Measurements from ENCODE around the gene PRR5L.

PRR5L gene

DNA sequence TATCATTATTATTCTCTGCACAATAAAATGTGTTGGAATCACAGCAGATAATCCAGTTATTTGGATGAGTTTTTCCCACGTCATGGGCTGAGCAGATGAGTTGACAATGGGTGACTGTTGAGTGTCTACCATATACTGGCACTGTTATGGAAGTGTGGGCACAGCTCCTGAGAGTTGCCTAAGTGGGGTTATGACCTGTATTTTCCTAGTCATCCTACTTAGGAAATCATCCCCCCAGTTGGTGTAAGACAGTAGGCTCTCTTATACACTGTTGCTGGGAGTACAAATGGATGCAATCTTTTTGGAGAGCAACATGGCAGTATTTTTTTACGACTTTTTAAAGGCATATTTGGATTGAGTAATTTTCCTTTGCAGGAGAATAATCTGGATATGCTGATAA, 147.6 kb downstream of the PRR5L start:
- POLR2A ChIA-PET: no interaction called here
- TF ChIP-seq ZNF384 (IDR thresholded peaks at IDR 0.05): no peak
- TF ChIP-seq SUZ12 (IDR thresholded peaks at IDR 0.05): no peak
- TF ChIP-seq HDGF (IDR thresholded peaks at IDR 0.05; ENCODE audit: borderline replicate concordance): no peak
- no peak for TF ChIP-seq NFRKB (IDR thresholded peaks at IDR 0.05)
- TF ChIP-seq BHLHE40 (IDR thresholded peaks at IDR 0.05; ENCODE audit: borderline replicate concordance): no peak
- no peak for TF ChIP-seq FOXA1 (IDR thresholded peaks at IDR 0.05)
- no peak for TF ChIP-seq SP1 (IDR thresholded peaks at IDR 0.05)
- TF ChIP-seq CTBP1 (IDR thresholded peaks at IDR 0.05; ENCODE audit: borderline replicate concordance): no peak
- TF ChIP-seq PKNOX1 (IDR thresholded peaks at IDR 0.05): no peak
- no peak for DNase-seq (ENCODE audit: extremely low spot score)
- CTCF ChIA-PET: interaction anchor here (0.6 kb wide), 1 partner anchor 75 kb away, joined by 3 read pairs; no protein-coding TSS in a partner anchor

DNA sequence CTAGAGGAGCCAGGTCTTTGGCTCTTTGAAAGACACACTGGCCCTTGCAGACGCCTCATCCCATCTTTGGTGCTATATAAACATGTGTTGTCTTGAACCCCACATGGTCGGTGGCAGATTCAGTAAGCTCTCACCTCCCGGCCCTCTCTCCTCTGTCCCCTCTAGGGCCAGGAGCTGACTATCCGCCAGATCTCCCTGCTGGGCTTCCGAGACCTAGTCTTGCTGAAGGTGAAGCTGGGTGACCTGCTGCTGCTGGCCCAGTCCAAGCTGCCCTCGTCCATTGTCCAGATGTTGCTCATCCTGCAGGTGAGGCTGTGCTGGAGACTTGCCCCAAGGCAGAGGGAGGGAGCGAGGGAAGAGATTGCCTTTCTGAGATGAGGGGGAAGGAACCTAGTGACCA, 150.0 kb downstream of the PRR5L start:
- ChIA-PET CTCF (interaction anchor here (0.7 kb wide), 1 partner anchor 154 kb away, joined by 3 read pairs; no protein-coding TSS in a partner anchor), POLR2A (no interaction called here)
- TF ChIP-seq L3MBTL2 (conservative IDR thresholded peaks at IDR 0.05) (no peak), TARDBP (IDR thresholded peaks at IDR 0.05) (no peak), ZNF384 (IDR thresholded peaks at IDR 0.05) (no peak), FOXA1 (IDR thresholded peaks at IDR 0.05) (no peak), SUZ12 (IDR thresholded peaks at IDR 0.05) (no peak), SP1 (IDR thresholded peaks at IDR 0.05) (no peak), CTBP1 (IDR thresholded peaks at IDR 0.05; ENCODE audit: borderline replicate concordance) (no peak), PKNOX1 (IDR thresholded peaks at IDR 0.05) (no peak), LEF1 (IDR thresholded peaks at IDR 0.05; ENCODE audit: borderline replicate concordance) (no peak), FOXK2 (IDR thresholded peaks at IDR 0.05) (no peak), HDGF (IDR thresholded peaks at IDR 0.05; ENCODE audit: borderline replicate concordance) (no peak), ARNT (IDR thresholded peaks at IDR 0.05) (no peak), NFRKB (IDR thresholded peaks at IDR 0.05) (no peak), BHLHE40 (IDR thresholded peaks at IDR 0.05; ENCODE audit: borderline replicate concordance) (no peak)
- no peak for DNase-seq (ENCODE audit: extremely low spot score)

DNA sequence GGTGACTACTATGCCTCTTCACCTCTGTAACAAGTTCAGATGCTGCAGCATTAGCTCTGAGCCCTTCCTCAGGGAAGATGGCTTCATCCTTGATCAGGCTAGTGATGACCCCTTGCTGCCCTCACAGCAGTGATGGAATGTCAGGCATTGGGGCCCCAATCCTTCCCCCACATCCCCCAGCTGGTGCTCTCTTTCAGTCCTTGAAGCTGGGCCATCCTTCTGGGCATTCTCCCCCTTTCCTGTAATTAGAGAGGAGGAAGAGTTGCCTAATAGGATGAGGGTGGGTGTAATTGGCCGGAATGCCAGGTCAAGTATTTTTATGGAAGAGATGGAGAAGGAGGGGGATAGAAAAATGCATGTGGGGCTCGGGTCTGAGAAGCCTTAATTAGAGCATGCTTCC, 151.4 kb downstream of the PRR5L start:
- TF ChIP-seq TARDBP (IDR thresholded peaks at IDR 0.05) (no peak), PKNOX1 (IDR thresholded peaks at IDR 0.05) (no peak), FOXM1 (IDR thresholded peaks at IDR 0.05; ENCODE audit: borderline replicate concordance) (no peak), HDGF (IDR thresholded peaks at IDR 0.05; ENCODE audit: borderline replicate concordance) (no peak), ARNT (IDR thresholded peaks at IDR 0.05) (no peak), SUZ12 (IDR thresholded peaks at IDR 0.05) (no peak), L3MBTL2 (conservative IDR thresholded peaks at IDR 0.05) (no peak), ZNF384 (IDR thresholded peaks at IDR 0.05) (no peak), FOXK2 (IDR thresholded peaks at IDR 0.05) (no peak), CTBP1 (IDR thresholded peaks at IDR 0.05; ENCODE audit: borderline replicate concordance) (no peak), SP1 (IDR thresholded peaks at IDR 0.05) (no peak)
- DNase-seq (ENCODE audit: extremely low spot score): no peak
- ChIA-PET POLR2A (no interaction called here), CTCF (interaction anchor here (0.7 kb wide), 1 partner anchor 300 kb away, joined by 3 read pairs; no protein-coding TSS in a partner anchor)

DNA sequence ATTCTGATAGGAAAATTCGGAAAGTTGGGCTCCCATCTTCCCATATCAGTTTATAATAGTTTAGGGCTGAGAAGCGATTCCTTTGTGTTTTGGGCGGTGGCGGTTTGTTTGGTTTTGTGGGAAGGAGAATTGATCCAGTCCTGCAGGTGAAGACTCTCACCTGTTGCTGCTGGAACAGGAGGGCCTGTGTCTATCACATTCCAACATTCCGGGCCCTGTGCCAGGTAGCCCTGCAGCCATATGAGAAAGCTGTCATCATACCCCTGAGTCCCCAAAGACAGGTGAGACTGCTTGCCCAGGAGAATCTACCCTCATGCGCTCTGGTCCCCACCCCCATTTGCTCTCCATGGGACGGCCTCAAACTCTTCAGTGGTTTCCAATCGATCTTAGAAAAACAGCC, 151.9 kb downstream of the PRR5L start:
- no peak for TF ChIP-seq LEF1 (IDR thresholded peaks at IDR 0.05; ENCODE audit: borderline replicate concordance)
- TF ChIP-seq FOXA1 (IDR thresholded peaks at IDR 0.05): no peak
- no peak for TF ChIP-seq SUZ12 (IDR thresholded peaks at IDR 0.05)
- no peak for TF ChIP-seq L3MBTL2 (conservative IDR thresholded peaks at IDR 0.05)
- ChIA-PET POLR2A (no interaction called here), CTCF (interaction anchor here (0.7 kb wide), 1 partner anchor 299 kb away, joined by 3 read pairs; no protein-coding TSS in a partner anchor)
- no peak for DNase-seq (ENCODE audit: extremely low spot score)

DNA sequence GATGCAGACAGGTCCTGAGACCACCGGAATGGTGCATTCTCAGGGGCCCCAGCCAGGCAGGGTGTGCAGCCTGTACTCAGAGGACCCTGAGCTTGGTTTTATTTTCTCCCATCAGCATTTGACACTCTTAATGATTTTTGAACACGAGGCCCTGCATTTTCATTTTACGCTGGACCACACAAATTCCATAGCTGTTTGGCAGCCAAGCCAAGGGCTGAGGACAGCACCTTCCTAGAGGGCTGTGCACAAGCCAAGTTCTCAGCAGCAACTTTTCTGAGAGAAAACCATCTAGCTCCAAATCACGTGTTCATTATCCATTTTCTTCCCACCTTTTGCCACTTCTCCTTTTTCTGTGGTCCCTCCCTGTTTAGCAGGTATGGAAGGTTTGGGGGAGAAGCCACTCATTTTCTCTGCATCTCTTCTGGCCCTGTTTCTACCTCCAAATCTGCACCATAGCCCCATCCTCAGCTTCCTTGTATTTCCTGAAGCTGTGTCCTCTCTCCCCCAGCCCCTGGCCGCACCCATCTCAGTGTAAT, 153.5 kb downstream of the PRR5L start:
- no peak for TF ChIP-seq PKNOX1 (IDR thresholded peaks at IDR 0.05)
- no peak for TF ChIP-seq BHLHE40 (IDR thresholded peaks at IDR 0.05; ENCODE audit: borderline replicate concordance)
- no peak for TF ChIP-seq FOXA1 (IDR thresholded peaks at IDR 0.05)
- no peak for TF ChIP-seq LEF1 (IDR thresholded peaks at IDR 0.05; ENCODE audit: borderline replicate concordance)
- no peak for TF ChIP-seq ZNF384 (IDR thresholded peaks at IDR 0.05)
- TF ChIP-seq L3MBTL2 (conservative IDR thresholded peaks at IDR 0.05): no peak
- TF ChIP-seq FOXK2 (IDR thresholded peaks at IDR 0.05): no peak
- no peak for TF ChIP-seq NFRKB (IDR thresholded peaks at IDR 0.05)
- TF ChIP-seq ARNT (IDR thresholded peaks at IDR 0.05): no peak
- no peak for TF ChIP-seq SUZ12 (IDR thresholded peaks at IDR 0.05)
- TF ChIP-seq FOXM1 (IDR thresholded peaks at IDR 0.05; ENCODE audit: borderline replicate concordance): no peak
- no peak for TF ChIP-seq CTBP1 (IDR thresholded peaks at IDR 0.05; ENCODE audit: borderline replicate concordance)
- ChIA-PET POLR2A (no interaction called here), CTCF (interaction anchor here (1.3 kb wide), 1 partner anchor 20 kb away, joined by 3 read pairs; no protein-coding TSS in a partner anchor)
- DNase-seq (ENCODE audit: extremely low spot score): no peak

DNA sequence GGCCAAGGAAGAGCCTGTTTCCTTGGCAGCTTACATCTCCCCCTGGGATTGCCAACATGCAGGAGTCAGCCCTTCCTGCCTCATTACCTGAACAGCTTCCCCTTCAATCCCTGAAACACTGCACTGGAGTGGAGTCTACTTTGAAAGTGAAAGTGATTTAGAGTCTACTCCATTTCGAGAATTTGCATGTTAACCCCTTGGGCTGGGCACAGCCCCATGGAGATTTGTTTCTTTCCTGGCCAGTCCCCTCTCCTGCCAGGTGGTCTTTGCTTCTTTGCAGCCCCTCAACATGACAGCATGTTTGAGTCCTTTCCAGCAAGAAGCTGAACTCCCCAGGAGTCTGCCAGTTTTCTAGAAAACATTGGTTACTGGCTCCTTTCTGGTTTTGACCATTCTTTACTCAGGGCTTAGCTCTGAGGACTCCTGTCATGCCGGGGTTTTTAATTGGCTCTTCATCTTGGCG, 154.1 kb downstream of the PRR5L start:
- ChIA-PET POLR2A (no interaction called here), CTCF (no interaction called here)
- DNase-seq (ENCODE audit: extremely low spot score): no peak
- no peak for TF ChIP-seq ZNF384 (IDR thresholded peaks at IDR 0.05)
- TF ChIP-seq FOXM1 (IDR thresholded peaks at IDR 0.05; ENCODE audit: borderline replicate concordance): no peak
- TF ChIP-seq SP1 (IDR thresholded peaks at IDR 0.05): no peak
- no peak for TF ChIP-seq CTBP1 (IDR thresholded peaks at IDR 0.05; ENCODE audit: borderline replicate concordance)
- no peak for TF ChIP-seq LEF1 (IDR thresholded peaks at IDR 0.05; ENCODE audit: borderline replicate concordance)
- TF ChIP-seq SUZ12 (IDR thresholded peaks at IDR 0.05): no peak
- TF ChIP-seq ARNT (IDR thresholded peaks at IDR 0.05): no peak
- no peak for TF ChIP-seq L3MBTL2 (conservative IDR thresholded peaks at IDR 0.05)
- no peak for TF ChIP-seq TARDBP (IDR thresholded peaks at IDR 0.05)
- no peak for TF ChIP-seq FOXK2 (IDR thresholded peaks at IDR 0.05)
- TF ChIP-seq BHLHE40 (IDR thresholded peaks at IDR 0.05; ENCODE audit: borderline replicate concordance): no peak

Data from HEK293T (cell line).